Keratinocyte (primary cell): ENCODE measurements around the gene UBAC2.

Experiments
- CTCF ChIP-seq, 3 experiments: IDR thresholded peaks in 1 of 3; conservative IDR thresholded peaks in 1 of 3; optimal IDR thresholded peaks in 1 of 3; 2 replicates in 2 of 3; 3 replicates in 1 of 3; pipeline versions ENCODE3 to v1.5.1; 2011; ENCODE audit warnings: low read length in 3 of 3, mild to moderate bottlenecking in 3 of 3, moderate library complexity in 2 of 3, control low read depth in 1 of 3, inconsistent platforms in 1 of 3; ENCODE audit not compliant: insufficient read depth in 2 of 3; ENCODE audit errors: extremely low read depth in 1 of 3
- EZH2 ChIP-seq: IDR thresholded peaks from one replicate; pipeline ENCODE4 v1.6.1; 2012; ENCODE audit warnings: inconsistent platforms, mild to moderate bottlenecking, low read length, moderate library complexity

GRCh38 chr13:99280166-99280565 lies 79.5 kb downstream of the UBAC2 start:
- no peak for TF ChIP-seq CTCF (optimal IDR thresholded peaks at IDR 0.05 in 1 of 3, IDR thresholded peaks at IDR 0.05 in 1 of 3, conservative IDR thresholded peaks at IDR 0.05 in 1 of 3; ENCODE audit: extremely low read depth in 1 of 3, insufficient read depth in 2 of 3, low read length in 3 of 3)
- no peak for TF ChIP-seq EZH2
